ENCODE measurements around the gene MT1A.

GRCh38 chr16:56620339-56620897 lies 18.0 kb upstream of the MT1A start:
- no peak for TF ChIP-seq PATZ1 (CRISPR knock-in tag; IDR thresholded peaks at IDR 0.05; ENCODE audit: borderline replicate concordance)
- no peak for TF ChIP-seq TSHZ2 (CRISPR knock-in tag; IDR thresholded peaks at IDR 0.05)
- TF ChIP-seq BACH2 (CRISPR knock-in tag; IDR thresholded peaks at IDR 0.05; ENCODE audit: borderline replicate concordance) = no peak
- TF ChIP-seq CREB5 (CRISPR knock-in tag; IDR thresholded peaks at IDR 0.05; ENCODE audit: low read depth) = no peak
- TF ChIP-seq ZNF70 (CRISPR knock-in tag; IDR thresholded peaks at IDR 0.05) = no peak
- no peak for TF ChIP-seq PPARA (CRISPR knock-in tag; IDR thresholded peaks at IDR 0.05; ENCODE audit: borderline replicate concordance)
- TF ChIP-seq ESRRG (CRISPR knock-in tag; IDR thresholded peaks at IDR 0.05) = no peak
